H1 (cell line): ENCODE measurements around the gene IL5RA. TPM values are rescaled to one million over a fixed set of nuclear protein-coding genes. Genes with fewer than 3 reads are reported as not detected.

Experiments
- CTCF ChIA-PET: fragments of 300-600 bp; sonication (Branson Sonifier 250); formaldehyde crosslinking; loops from one replicate; lab custom pipeline; 2021; ENCODE audit not compliant: partially characterized antibody; lab: Charles Lee
- POLR2A ChIA-PET: fragments of 300-600 bp; sonication (Branson Sonifier 250); formaldehyde crosslinking; loops from one replicate; lab custom pipeline; 2021; ENCODE audit warnings: inconsistent platforms; ENCODE audit not compliant: partially characterized antibody; lab: Charles Lee
- DNase-seq, 2 experiments: peaks; one replicate each; pipeline versions ENCODE4 v3.0.0 to v3.0.0-alpha.2; 2010 to 2022; ENCODE audit warnings: low spot score in 2 of 2, low read depth in 1 of 2, mixed read lengths in 1 of 2
- FAIRE-seq: peaks from 2 replicates; lab custom pipeline; 2011; peaks lifted over from hg19 to GRCh38; lab: Jason Lieb, UNC
- H2AFZ ChIP-seq: 2 replicates; pipeline ENCODE4 v1.8.1; 2012; ENCODE audit warnings: low read length, inconsistent platforms
- H2AK5ac ChIP-seq: 2 replicates; pipeline ENCODE4 v1.6.1; 2013; ENCODE audit warnings: low read depth, low read length
- H2BK120ac ChIP-seq: replicated peaks from 2 replicates; pipeline ENCODE3; 2013; ENCODE audit warnings: low read depth, low read length, inconsistent platforms
- H2BK12ac ChIP-seq: 2 replicates; pipeline ENCODE4 v1.6.1; 2013; ENCODE audit warnings: low read depth, low read length
- H2BK15ac ChIP-seq: 2 replicates; pipeline ENCODE4 v1.6.1; 2013; ENCODE audit warnings: low read length
- H2BK20ac ChIP-seq: 2 replicates; pipeline ENCODE4 v1.6.1; 2013; ENCODE audit warnings: low read length
- H2BK5ac ChIP-seq: 2 replicates; pipeline ENCODE4 v1.6.1; 2013; ENCODE audit warnings: low read depth, low read length
- H3K14ac ChIP-seq: 2 replicates; pipeline ENCODE4 v1.6.1; 2013; ENCODE audit warnings: inconsistent platforms; ENCODE audit not compliant: insufficient read length
- H3K18ac ChIP-seq: 2 replicates; pipeline ENCODE4 v1.6.1; 2013; ENCODE audit warnings: low read length; ENCODE audit errors: extremely low read depth
- H3K23ac ChIP-seq: 2 replicates; pipeline ENCODE4 v1.6.1; 2013; ENCODE audit warnings: inconsistent platforms; ENCODE audit not compliant: insufficient read length
- H3K23me2 ChIP-seq: 2 replicates; pipeline ENCODE4 v1.6.1; 2013; ENCODE audit warnings: low read depth, low read length
- H3K27ac ChIP-seq: 2 replicates; pipeline ENCODE4 v1.6.1; 2011; ENCODE audit warnings: low read depth, low read length, inconsistent platforms
- H3K27me3 ChIP-seq, 4 experiments: replicated peaks in 1 of 4; 1 replicate in 1 of 4; 2 replicates in 3 of 4; pipeline versions ENCODE4 v1.6.1 to v1.8.1; 2011 to 2013; ENCODE audit warnings: low read length in 3 of 4, mild to moderate bottlenecking in 3 of 4, inconsistent platforms in 2 of 4, mixed read lengths in 2 of 4, moderate library complexity in 1 of 4; ENCODE audit not compliant: control insufficient read depth in 3 of 4, insufficient read depth in 3 of 4; ENCODE audit errors: extremely low read depth in 1 of 4
- H3K36me3 ChIP-seq, 4 experiments: 2 replicates each; pipeline versions ENCODE4 v1.6.1 to v1.8.1; 2011 to 2013; ENCODE audit warnings: mild to moderate bottlenecking in 4 of 4, low read length in 3 of 4, moderate library complexity in 2 of 4, control low read depth in 1 of 4, inconsistent platforms in 1 of 4; ENCODE audit not compliant: insufficient read depth in 4 of 4, control insufficient read depth in 2 of 4
- H3K4ac ChIP-seq: replicated peaks from 2 replicates; pipeline ENCODE3; 2013; ENCODE audit warnings: low read length, low read depth, mixed read lengths, inconsistent platforms; ENCODE audit not compliant: insufficient read length
- H3K4me1 ChIP-seq, 4 experiments: replicated peaks in 1 of 4; 1 replicate in 1 of 4; 2 replicates in 3 of 4; pipeline versions ENCODE4 v1.6.1 to v1.8.1; 2011 to 2013; ENCODE audit warnings: low read length in 3 of 4, inconsistent platforms in 2 of 4, mixed read lengths in 1 of 4; ENCODE audit not compliant: insufficient read depth in 4 of 4, control insufficient read depth in 3 of 4
- H3K4me2 ChIP-seq, 2 experiments: 2 replicates each; pipeline versions ENCODE4 v1.6.1 to v1.8.1; 2011 to 2013; ENCODE audit warnings: low read depth in 2 of 2, low read length in 2 of 2, control low read depth in 1 of 2, inconsistent platforms in 1 of 2, mild to moderate bottlenecking in 1 of 2; ENCODE audit not compliant: insufficient read depth in 1 of 2
- H3K4me3 ChIP-seq, 4 experiments: fragments of 200-600, 300-600 bp in 1 of 4; sonication (generic), shearing (Covaris generic), sonication (Bioruptor Twin) in 1 of 4; 2 replicates each; pipeline versions ENCODE4 v1.5.1 to v1.8.1; 2011 to 2016; ENCODE audit warnings: low read length in 4 of 4, low read depth in 3 of 4, control low read depth in 2 of 4, inconsistent platforms in 2 of 4, mild to moderate bottlenecking in 2 of 4, mixed read lengths in 1 of 4, moderate library complexity in 1 of 4; ENCODE audit not compliant: insufficient read depth in 2 of 4; ENCODE audit errors: extremely low read depth in 1 of 4
- H3K56ac ChIP-seq: replicated peaks from 2 replicates; pipeline ENCODE3; 2013; ENCODE audit warnings: low read depth, mild to moderate bottlenecking, mixed read lengths, low read length, inconsistent platforms; ENCODE audit not compliant: insufficient read length
- H3K79me1 ChIP-seq: 2 replicates; pipeline ENCODE4 v1.6.1; 2013; ENCODE audit warnings: low read depth, low read length, control low read depth
- H3K79me2 ChIP-seq, 2 experiments: 2 replicates each; pipeline versions ENCODE4 v1.6.1 to v1.8.1; 2012 to 2013; ENCODE audit warnings: low read length in 2 of 2, mild to moderate bottlenecking in 2 of 2, inconsistent platforms in 1 of 2; ENCODE audit not compliant: insufficient read depth in 2 of 2, control insufficient read depth in 1 of 2
- H3K9ac ChIP-seq, 4 experiments: replicated peaks in 1 of 4; 1 replicate in 1 of 4; 2 replicates in 3 of 4; pipeline versions ENCODE4 v1.6.1 to v1.8.1; 2011 to 2013; ENCODE audit warnings: low read depth in 3 of 4, low read length in 3 of 4, control low read depth in 2 of 4, mild to moderate bottlenecking in 2 of 4, moderate library complexity in 2 of 4, inconsistent platforms in 1 of 4; ENCODE audit errors: extremely low read depth in 1 of 4
- H3K9me3 ChIP-seq, 2 experiments: 2 replicates each; pipeline versions ENCODE4 v1.6.1 to v1.8.1; 2012 to 2013; ENCODE audit warnings: mild to moderate bottlenecking in 2 of 2, moderate library complexity in 2 of 2, control low read depth in 1 of 2, inconsistent platforms in 1 of 2, low read depth in 1 of 2, low read length in 1 of 2, mixed read lengths in 1 of 2; ENCODE audit not compliant: insufficient read depth in 2 of 2
- H4K20me1 ChIP-seq, 2 experiments: replicated peaks in 1 of 2; 2 replicates each; pipeline versions ENCODE3 to v1.8.1; 2011 to 2013; ENCODE audit warnings: inconsistent platforms in 2 of 2, low read length in 2 of 2, mild to moderate bottlenecking in 1 of 2; ENCODE audit not compliant: insufficient read depth in 2 of 2, control insufficient read depth in 1 of 2
- H4K5ac ChIP-seq: 2 replicates; pipeline ENCODE4 v1.6.1; 2013; ENCODE audit warnings: low read length, low read depth, mixed read lengths, inconsistent platforms; ENCODE audit not compliant: insufficient read length
- H4K8ac ChIP-seq: 2 replicates; pipeline ENCODE4 v1.8.0; 2013; ENCODE audit warnings: mild to moderate bottlenecking, moderate library complexity, low read length, inconsistent platforms; ENCODE audit not compliant: insufficient read depth; ENCODE audit errors: extremely low read depth
- H4K91ac ChIP-seq: replicated peaks from 2 replicates; pipeline ENCODE3; 2013; ENCODE audit warnings: low read length, mixed read lengths, inconsistent platforms; ENCODE audit not compliant: insufficient read length
- ASH2L ChIP-seq: fragments of 200-600, 300-600 bp; sonication (generic); IDR thresholded peaks from one replicate; pipeline ENCODE4 v1.7.1; 2017; ENCODE audit warnings: low read length
- CBX8 ChIP-seq: fragments of 300-800, 300-1000 bp; sonication (generic); IDR thresholded peaks from 2 replicates; pipeline ENCODE4 v1.7.1; 2016; ENCODE audit warnings: low read depth, low read length, borderline replicate concordance
- CREB1 ChIP-seq: IDR thresholded peaks from 2 replicates; pipeline ENCODE4 v1.6.1; 2012; ENCODE audit warnings: inconsistent platforms
- FOSL1 ChIP-seq: IDR thresholded peaks from 2 replicates; pipeline ENCODE4 v1.6.1; 2011; ENCODE audit warnings: mild to moderate bottlenecking, low read depth, low read length, moderate library complexity; ENCODE audit not compliant: insufficient read depth
- JUND ChIP-seq: IDR thresholded peaks from 2 replicates; pipeline ENCODE4 v1.6.1; 2011; ENCODE audit warnings: mild to moderate bottlenecking, improper control_type of control experiment, low read length
- KDM1A ChIP-seq: fragments of 200-600, 300-600 bp; sonication (generic); IDR thresholded peaks from 2 replicates; pipeline ENCODE4 v1.7.1; 2016; ENCODE audit warnings: mild to moderate bottlenecking, low read length, borderline replicate concordance
- MAFK ChIP-seq: IDR thresholded peaks from 2 replicates; pipeline ENCODE4 v1.6.1; 2012; ENCODE audit warnings: low read depth, mild to moderate bottlenecking, improper control_type of control experiment, low read length
- PHF8 ChIP-seq: fragments of 200-600 bp; sonication (generic); conservative IDR thresholded peaks from 2 replicates; pipeline ENCODE4 v1.7.1; 2012; ENCODE audit warnings: low read depth, mild to moderate bottlenecking, inconsistent platforms, low read length, moderate library complexity
- POU5F1 ChIP-seq: IDR thresholded peaks from 2 replicates; pipeline ENCODE4 v1.6.1; 2011; ENCODE audit warnings: low read depth, mild to moderate bottlenecking, low read length, moderate library complexity
- RFX5 ChIP-seq: IDR thresholded peaks from 2 replicates; pipeline ENCODE4 v1.6.1; 2011; ENCODE audit warnings: low read depth, low read length, improper control_type of control experiment, borderline replicate concordance
- RXRA ChIP-seq: IDR thresholded peaks from 2 replicates; pipeline ENCODE4 v1.6.1; 2011; ENCODE audit warnings: low read depth, mild to moderate bottlenecking, low read length, moderate library complexity; ENCODE audit not compliant: insufficient read depth
- SP1 ChIP-seq: IDR thresholded peaks from 2 replicates; pipeline ENCODE4 v1.6.1; 2011; ENCODE audit warnings: low read depth, low read length
- SUZ12 ChIP-seq: fragments of 200-600 bp; sonication (generic); IDR thresholded peaks from 2 replicates; pipeline ENCODE4 v1.6.1; 2012; ENCODE audit warnings: mild to moderate bottlenecking, inconsistent platforms, low read length, moderate library complexity, mixed read lengths
- USF2 ChIP-seq: IDR thresholded peaks from 2 replicates; pipeline ENCODE4 v1.6.1; 2011; ENCODE audit warnings: low read length, improper control_type of control experiment
- WGBS, 2 experiments: shearing (Covaris generic) in 1 of 2; methylation state at CpG; one replicate each; pipeline versions ENCODE4 v1.1.6 to v1.1.7; 2013 to 2015; ENCODE audit warnings: low lambda C conversion rate in 2 of 2, mixed read lengths in 2 of 2, inconsistent platforms in 1 of 2, low coverage in 1 of 2, missing lambda C conversion rate in 1 of 2; ENCODE audit not compliant: insufficient replicate concordance in 2 of 2, insufficient coverage in 1 of 2, insufficient read length in 1 of 2; ENCODE audit errors: extremely low coverage in 1 of 2, missing lambda C conversion rate in 1 of 2; 5-methylcytosine and 5-hydroxymethylcytosine counted together
- polyA plus RNA-seq, 7 experiments: library from polyadenylated mRNA; depleted of rRNA in 3 of 7; stranded (reverse) in 5 of 7; unstranded in 2 of 7; fragments of >200 nt in 5 of 7; fragments of 200-250 nt in 2 of 7; gene quantifications; 1 replicate in 5 of 7; 2 replicates in 1 of 7; 4 replicates in 1 of 7; pipeline versions ENCODE4 v1.2.1 to v1.2.3, GENCODE V29; 2011 to 2013; ENCODE audit warnings: missing spikeins in 2 of 7, mixed read lengths in 2 of 7
- total RNA-seq: library from RNA; stranded (reverse); fragmentation: NEBNext Ultra II Directional; extraction: Animal tissue kit (Norgen Biotek cat#: 25700); gene quantifications from 2 replicates; pipeline ENCODE4 v1.2.1, GENCODE V29; 2021

Gene IL5RA
- total and polyA plus RNA-seq, 2 of the 8 experiments (the other 6 are each of a cell fraction or from before 2014, with no cell fraction given), result not detected

- peaks cover 0 to 9% (median 2%) of the 10 kb centered on the region in 4 experiments; a peak in 3 of 7 replicates for H3K4me1 ChIP-seq
- no peaks in the 10 kb centered on the region for H3K27me3 ChIP-seq
- 85% methylated on average over 6 of the region's 6 CpGs; no CpG with 5 or more reads in 1 of the 2 experiments for WGBS, 2 experiments
- no peak overlapping the region for H3K27ac ChIP-seq
- no peaks in the 10 kb centered on the region for H3K9me3 ChIP-seq
- no peak overlapping the region for H2BK5ac ChIP-seq
- ChIA-PET CTCF (no interaction called here), POLR2A (interaction anchor here (1.3 kb wide), 1 partner anchor 9 kb away, joined by 3 read pairs; no protein-coding TSS in a partner anchor)
- H2BK20ac ChIP-seq, result no peak overlapping the region
- H3K23ac ChIP-seq, result no peak overlapping the region
- no peak overlapping the region for H3K56ac ChIP-seq
- DNase-seq (no peak), FAIRE-seq (no peak)
- H3K79me1 ChIP-seq, result no peaks in the 10 kb centered on the region
- no peak overlapping the region for H3K9ac ChIP-seq
- H3K4me3 ChIP-seq, result no peak overlapping the region
- H2BK12ac ChIP-seq, result no peak overlapping the region
- H3K79me2 ChIP-seq, result no peaks in the 10 kb centered on the region
- H3K4ac ChIP-seq, result no peak overlapping the region
- H4K91ac ChIP-seq, result no peak overlapping the region
- no peak overlapping the region for H2AK5ac ChIP-seq
- H3K4me2 ChIP-seq, result no peak overlapping the region
- no peak overlapping the region for H2AFZ ChIP-seq
- no peaks in the 10 kb centered on the region for H3K23me2 ChIP-seq
- H3K18ac ChIP-seq, result no peak overlapping the region
- H4K8ac ChIP-seq, result no peak overlapping the region
- H2BK15ac ChIP-seq, result no peak overlapping the region
- H2BK120ac ChIP-seq, result no peak overlapping the region
- H3K14ac ChIP-seq, result no peak overlapping the region
- no peak overlapping the region for H4K5ac ChIP-seq
- H3K36me3 ChIP-seq, result no peaks in the 10 kb centered on the region
- no peaks in the 10 kb centered on the region for H4K20me1 ChIP-seq
- TF ChIP-seq MAFK (no peak), SUZ12 (no peak), POU5F1 (no peak), PHF8 (no peak), FOSL1 (no peak), KDM1A (no peak), CREB1 (no peak), SP1 (no peak), RXRA (no peak), CBX8 (no peak), USF2 (no peak), ASH2L (no peak), JUND (no peak), RFX5 (no peak)
Observed at GRCh38 chr3:3085782-3086181, 24.4 kb downstream of the IL5RA start.
